Heart left ventricle (tissue), 16 donors: ENCODE data around the gene PLCB3. TPM values are rescaled to one million over a fixed set of nuclear protein-coding genes. Genes with fewer than 3 reads are reported as not detected.

Source experiments
- ATAC-seq, 4 donors: fragments of 200-7000 bp; cut with Tn5 transposase; one replicate each; pipeline ENCODE4 v1.9.1; 2020 to 2022; ENCODE audit warnings: moderate library complexity in 4 of 4, mild to moderate bottlenecking in 3 of 4, moderate number of reproducible peaks in 1 of 4
- DNase-seq, 5 donors: peaks; one replicate each; pipeline ENCODE4 v3.0.0-alpha.2; 2020
- H3K27ac ChIP-seq, 12 donors: fragments of 200-600 bp; sonication (generic) in 4 of 12; one replicate each; pipeline versions ENCODE4 v1.5.0 to v1.8.0; 2016 to 2022; ENCODE audit warnings: mild to moderate bottlenecking in 2 of 12
- H3K27me3 ChIP-seq, 9 donors: fragments of 200-600 bp; sonication (generic) in 2 of 9; one replicate each; pipeline versions ENCODE4 v1.5.1 to v1.8.0; 2016 to 2022; ENCODE audit warnings: mild to moderate bottlenecking in 3 of 9
- H3K36me3 ChIP-seq, 9 donors: fragments of 200-600 bp; sonication (generic) in 2 of 9; one replicate each; pipeline versions ENCODE4 v1.5.0 to v1.8.0; 2018 to 2022; ENCODE audit warnings: mild to moderate bottlenecking in 2 of 9
- H3K4me1 ChIP-seq, 12 donors: fragments of 200-600 bp; sonication (generic) in 4 of 12; one replicate each; pipeline versions ENCODE4 v1.5.0 to v1.8.0; 2016 to 2022; ENCODE audit warnings: mild to moderate bottlenecking in 3 of 12
- H3K4me3 ChIP-seq, 12 donors: fragments of 200-600 bp; sonication (generic) in 4 of 12; one replicate each; pipeline versions ENCODE4 v1.5.0 to v1.8.0; 2017 to 2022; ENCODE audit warnings: mild to moderate bottlenecking in 9 of 12, moderate library complexity in 4 of 12
- H3K9me3 ChIP-seq, 12 donors: fragments of 200-600 bp; sonication (generic) in 4 of 12; one replicate each; pipeline versions ENCODE4 v1.5.0 to v1.8.0; 2016 to 2022; ENCODE audit warnings: mild to moderate bottlenecking in 1 of 12
- CTCF ChIP-seq, 12 donors: fragments of 200-600 bp; sonication (generic) in 4 of 12; IDR thresholded peaks; one replicate each; pipeline versions ENCODE4 v1.5.0 to v1.8.0; 2018 to 2022; ENCODE audit warnings: antibody characterized with exemption in 12 of 12, mild to moderate bottlenecking in 5 of 12
- POLR2A ChIP-seq, 2 donors: fragments of 450-650 bp; IDR thresholded peaks; one replicate each; pipeline ENCODE4 v1.6.1; 2017; ENCODE audit warnings: antibody characterized with exemption in 2 of 2, mild to moderate bottlenecking in 2 of 2, moderate library complexity in 2 of 2
- WGBS, 4 donors: extraction: QIAGEN DNeasy Blood & Tissue Kit in 2 of 4; methylation state at CpG; one replicate each; pipeline versions ENCODE4 v1.1.5 to v1.1.7; 2013 to 2018; 5-methylcytosine and 5-hydroxymethylcytosine counted together
- intact Hi-C, 10 donors: fragments of 100-400 bp; cut with DNase I; formaldehyde crosslinking; loops; one replicate each; pipeline versions ENCODE4 v1.11.1 to v1.14.2; 2022
- polyA plus RNA-seq, 2 donors: library from polyadenylated mRNA; stranded (reverse); fragments of 200-250 nt; gene quantifications; one replicate each; pipeline ENCODE4 v1.2.3, GENCODE V29; 2013
- total RNA-seq, 9 donors: library from RNA; depleted of rRNA in 2 of 9; stranded (reverse); fragments of >200 nt in 2 of 9; fragmentation: NEBNext Ultra II Directional in 3 of 9; extraction: Animal tissue kit (Norgen Biotek cat#: 25700) in 3 of 9; gene quantifications; one replicate each; pipeline versions ENCODE4 v1.1.0 to v1.2.4, GENCODE V29; 2016 to 2023
- donor health status: ischemic (EF 13 %, LVEDD 7.1; RV severe dilation, severe dysfunction).
- donor health status: healthy with polysubstance abuse.
- donor health status: DM: no; HTN: yes; CAD: no.
- donor health status: DM: no; HTN: no; CAD: no.
- donor health status: ischemic (EF 25% LVEDD 6.9; RV normal size, moderate dysfunction).
- donor health status: ischemic (EF 25% LVEDD 5.7; RV mildly dilated, moderate dysfunction).
- donor health status: healthy.
- donor health status: DM: yes; HTN: yes; CAD: no.
- donor health status: ischemic (EF 35%, LVEDD 5.7; RV mildly dilated, moderate dysfunction).
- donor health status: nonischemic (EF 11% LVEDD 7.7; RV severe dilation, severe dysfunction).
- donor health status: DM: yes; HTN: yes; CAD: no.
- donor health status: PGD.
- donor health status: ischemic (EF 29% LVEDD 5.4; RV normal size, mild dysfunction).
- donor health status: nonischemic (EF 23%, LVEDD 6.1; RV moderate dilation, normal function).

Gene PLCB3
- total and polyA plus RNA-seq, 11 donors: 7.4 to 19.1 (median 9.8) TPM

GRCh38 chr11:64298966-64299846 lies 47.9 kb downstream of the PLCB3 start:
- TF ChIP-seq CTCF (IDR thresholded peaks at IDR 0.05) (no peak), POLR2A (IDR thresholded peaks at IDR 0.05) (no peak)
- no peaks in the 10 kb centered on the region for H3K9me3 ChIP-seq
- intact Hi-C loops: loop anchor here in 2 of 10 donors (1.0 to 5.0 kb wide), 2 partner anchors 42 to 95 kb away; no protein-coding TSS in a partner anchor
- H3K27me3 ChIP-seq: peaks cover 8 to 70% (median 48%) of the 10 kb centered on the region in 9 donors
- H3K4me3 ChIP-seq: peak overlapping the region; percentile 5 to 57 (median 44)
- H3K4me1 ChIP-seq: peaks cover 4 to 36% (median 26%) of the 10 kb centered on the region in 12 donors
- no peaks in the 10 kb centered on the region for H3K36me3 ChIP-seq
- peak overlapping the region in 3 of 12 donors; percentile 39 to 63 (median 43) for H3K27ac ChIP-seq
- WGBS, 4 donors: 4 to 14% (median 5%) methylated on average over 15 to 60 of the region's 60 CpGs
- ATAC-seq (peak in 3 of 4 donors; percentile 52 to 60 (median 54)), DNase-seq (peak; percentile 53 to 83 (median 69))

- peak in 1 of 5 donors; percentile 8 for DNase-seq
- TF ChIP-seq POLR2A (IDR thresholded peaks at IDR 0.05) (no peak), CTCF (IDR thresholded peaks at IDR 0.05) (no peak)
- Histone ChIP-seq H3K4me3 (peak within 1 kb of the TSS; percentile 18 to 57 (median 44)), H3K27me3 (peaks cover 8 to 61% (median 40%) of the 10 kb centered on the region in 9 donors), H3K36me3 (no peaks in the 10 kb centered on the region), H3K4me1 (peaks cover 4 to 40% (median 28%) of the 10 kb centered on the region in 12 donors), H3K9me3 (no peaks in the 10 kb centered on the region), H3K27ac (peak within 1 kb of the TSS in 3 of 12 donors; percentile 39 to 63 (median 43))
- WGBS, 4 donors: 12 to 23% (median 14%) methylated on average over 40 to 54 of the region's 54 CpGs
- intact Hi-C loops: loop anchor here (1.0 to 10.0 kb wide), 9 partner anchors 43 to 325 kb away; partner anchors contain the start of genes PLCB3 (in 3 of the 10), COX8A (in 1 of the 10) and STIP1 (in 1 of the 10)
- no peak for ATAC-seq
Measured at GRCh38 chr11:64299847-64300648, 48.7 kb downstream of the PLCB3 start, which contains the start of gene CATSPERZ. Gene CATSPERZ, plus strand, starts transcription at chr11:64300358. Its CDS starts 53 bp downstream, at chr11:64300411.

- peaks cover 0 to 28% (median 8%) of the 10 kb centered on the region in 9 donors for H3K27me3 ChIP-seq
- no peak for ATAC-seq
- 81 to 87% (median 86%) methylated on average over 11 to 13 of the region's 13 CpGs for WGBS, 4 donors
- no peak for DNase-seq
- intact Hi-C loops: loop anchor here in 9 of 10 donors (1.0 to 10.0 kb wide), 11 partner anchors 18 to 329 kb away; partner anchors contain the start of genes PLCB3 (in 2 of the 9), PPP1R14B (in 2 of the 9), COX8A (in 1 of the 9) and FKBP2 (in 1 of the 9)
- no peaks in the 10 kb centered on the region for H3K9me3 ChIP-seq
- H3K36me3 ChIP-seq: peaks cover 0 to 11% (median 4%) of the 10 kb centered on the region in 9 donors
- no peak for TF ChIP-seq CTCF (IDR thresholded peaks at IDR 0.05)
- no peak for TF ChIP-seq POLR2A (IDR thresholded peaks at IDR 0.05)
- H3K4me3 ChIP-seq: peak overlapping the region in 8 of 12 donors; percentile 67 to 93 (median 81)
- H3K27ac ChIP-seq: peak overlapping the region in 11 of 12 donors; percentile 90 to 98 (median 97)
- H3K4me1 ChIP-seq: peaks cover 4 to 55% (median 38%) of the 10 kb centered on the region in 12 donors
Measured at GRCh38 chr11:64303109-64304031, 52.0 kb downstream of the PLCB3 start.
